WTC11 (cell line): Measurements from ENCODE around the gene ATP9B. TPM values are rescaled to one million over a fixed set of nuclear protein-coding genes. Genes with fewer than 3 reads are reported as not detected.

Experiments
- ATAC-seq: fragments of 200-7000 bp; cut with Tn5 transposase; 2 replicates; pipeline ENCODE4 v1.10.0; 2021; ENCODE audit warnings: mild to moderate bottlenecking, moderate library complexity
- CTCF ChIA-PET: fragments of 300-600 bp; sonication (Branson Sonifier 250); formaldehyde crosslinking; loops from one replicate; lab custom pipeline; 2021; ENCODE audit warnings: antibody characterized with exemption; lab: Charles Lee
- POLR2A ChIA-PET: fragments of 350-600 bp; sonication (Branson Sonifier 250); formaldehyde crosslinking; loops from one replicate; lab custom pipeline; 2021; ENCODE audit warnings: antibody characterized with exemption; lab: Charles Lee
- DNase-seq: peaks from one replicate; pipeline ENCODE4 v3.0.0; 2021; ENCODE audit warnings: low spot score
- H3K27ac Mint-ChIP-seq: 2 replicates; pipeline ENCODE4 v1.8.0; 2021; ENCODE audit warnings: mixed read lengths
- H3K27me3 Mint-ChIP-seq: 2 replicates; pipeline ENCODE4 v1.8.0; 2021; ENCODE audit warnings: low read depth, mild to moderate bottlenecking, moderate library complexity, mixed read lengths
- H3K36me3 Mint-ChIP-seq: 2 replicates; pipeline ENCODE4 v1.8.0; 2021; ENCODE audit warnings: mixed read lengths
- H3K4me1 Mint-ChIP-seq: 2 replicates; pipeline ENCODE4 v1.8.0; 2022; ENCODE audit warnings: mixed read lengths
- H3K4me3 Mint-ChIP-seq: 2 replicates; pipeline ENCODE4 v1.8.0; 2021; ENCODE audit warnings: mild to moderate bottlenecking, moderate library complexity, mixed read lengths
- H3K9me3 Mint-ChIP-seq: 2 replicates; pipeline ENCODE4 v1.8.0; 2021; ENCODE audit warnings: mixed read lengths
- CREM ChIP-seq: sonication (generic); formaldehyde crosslinking; IDR thresholded peaks from 2 replicates; pipeline ENCODE4 v1.8.1; 2022; ENCODE audit warnings: mild to moderate bottlenecking, missing genetic modification reagents, moderate library complexity
- GABPB1 ChIP-seq: sonication (generic); formaldehyde crosslinking; IDR thresholded peaks from 2 replicates; pipeline ENCODE4 v1.8.1; 2023; ENCODE audit warnings: mild to moderate bottlenecking, missing genetic modification reagents
- GRHL2 ChIP-seq: fragments of 250-450 bp; sonication (Bioruptor Pico); IDR thresholded peaks from 2 replicates; pipeline ENCODE4 v1.8.0; 2022; ENCODE audit warnings: mild to moderate bottlenecking, moderate library complexity; ENCODE audit not compliant: insufficient replicate concordance, severe bottlenecking
- HMGA2 ChIP-seq: fragments of 250-450 bp; sonication (Bioruptor Pico); IDR thresholded peaks from 2 replicates; pipeline ENCODE4 v1.4.0; 2021; ENCODE audit warnings: mild to moderate bottlenecking, moderate library complexity
- KAT7 ChIP-seq: sonication (generic); formaldehyde crosslinking; IDR thresholded peaks from 2 replicates; pipeline ENCODE4 v1.8.1; 2023; ENCODE audit warnings: missing genetic modification reagents, mild to moderate bottlenecking, borderline replicate concordance
- NFATC4 ChIP-seq: fragments of 250-450 bp; sonication (Bioruptor Pico); IDR thresholded peaks from 2 replicates; pipeline ENCODE4 v1.9.0; 2021; ENCODE audit warnings: mild to moderate bottlenecking
- PRDM15 ChIP-seq: sonication (generic); formaldehyde crosslinking; IDR thresholded peaks from 2 replicates; pipeline ENCODE4 v1.8.0; 2022; ENCODE audit warnings: missing genetic modification reagents
- TCF7 ChIP-seq: sonication (generic); formaldehyde crosslinking; IDR thresholded peaks from 2 replicates; pipeline ENCODE4 v1.8.0; 2022; ENCODE audit warnings: mild to moderate bottlenecking, low read depth, missing genetic modification reagents, moderate library complexity
- ZBTB21 ChIP-seq: sonication (generic); formaldehyde crosslinking; IDR thresholded peaks from 2 replicates; pipeline ENCODE4 v1.8.1; 2023; ENCODE audit warnings: mild to moderate bottlenecking, missing genetic modification reagents, borderline replicate concordance
- ZNF121 ChIP-seq: sonication (generic); formaldehyde crosslinking; IDR thresholded peaks from 2 replicates; pipeline ENCODE4 v1.8.0; 2023; ENCODE audit warnings: missing genetic modification reagents
- ZNF232 ChIP-seq: sonication (generic); formaldehyde crosslinking; IDR thresholded peaks from 2 replicates; pipeline ENCODE4 v1.8.0; 2022; ENCODE audit warnings: mild to moderate bottlenecking, missing genetic modification reagents
- ZNF416 ChIP-seq: fragments of 250-450 bp; sonication (Bioruptor Pico); IDR thresholded peaks from 2 replicates; pipeline ENCODE4 v1.9.0; 2021; ENCODE audit warnings: mild to moderate bottlenecking, inconsistent platforms
- ZNF532 ChIP-seq: fragments of 250-450 bp; sonication (Bioruptor Pico); IDR thresholded peaks from 2 replicates; pipeline ENCODE4 v1.9.0; 2021; ENCODE audit warnings: mild to moderate bottlenecking, borderline replicate concordance
- ZNF671 ChIP-seq: fragments of 250-450 bp; sonication (Bioruptor Pico); IDR thresholded peaks from 2 replicates; pipeline ENCODE4 v1.8.0; 2021; ENCODE audit warnings: mild to moderate bottlenecking
- ZSCAN18 ChIP-seq: fragments of 250-450 bp; sonication (Bioruptor Pico); IDR thresholded peaks from 2 replicates; pipeline ENCODE4 v2.1.2; 2022; ENCODE audit warnings: mild to moderate bottlenecking, moderate library complexity
- total RNA-seq: library from RNA; stranded (reverse); gene quantifications from 3 replicates; pipeline ENCODE4 v1.2.3, GENCODE V29; 2021
- TF ChIP-seq, protein P1 (sequence below): sonication (generic); formaldehyde crosslinking; IDR thresholded peaks from 2 replicates; pipeline ENCODE4 v1.8.1; 2023; ENCODE audit warnings: mild to moderate bottlenecking, missing genetic modification reagents
- TF ChIP-seq, protein P2 (sequence below): fragments of 250-450 bp; sonication (Bioruptor Pico); IDR thresholded peaks from 2 replicates; pipeline ENCODE4 v1.8.0; 2021; ENCODE audit warnings: mild to moderate bottlenecking
- TF ChIP-seq, protein P3 (sequence below): sonication (generic); formaldehyde crosslinking; IDR thresholded peaks from 2 replicates; pipeline ENCODE4 v1.8.1; 2022; ENCODE audit warnings: low read depth, mild to moderate bottlenecking, moderate library complexity, missing genetic modification reagents, borderline replicate concordance

ATP9B gene
- total RNA-seq, 1 experiment from 2014 or later = 19.0 TPM

- TF ChIP-seq, protein P1, sequence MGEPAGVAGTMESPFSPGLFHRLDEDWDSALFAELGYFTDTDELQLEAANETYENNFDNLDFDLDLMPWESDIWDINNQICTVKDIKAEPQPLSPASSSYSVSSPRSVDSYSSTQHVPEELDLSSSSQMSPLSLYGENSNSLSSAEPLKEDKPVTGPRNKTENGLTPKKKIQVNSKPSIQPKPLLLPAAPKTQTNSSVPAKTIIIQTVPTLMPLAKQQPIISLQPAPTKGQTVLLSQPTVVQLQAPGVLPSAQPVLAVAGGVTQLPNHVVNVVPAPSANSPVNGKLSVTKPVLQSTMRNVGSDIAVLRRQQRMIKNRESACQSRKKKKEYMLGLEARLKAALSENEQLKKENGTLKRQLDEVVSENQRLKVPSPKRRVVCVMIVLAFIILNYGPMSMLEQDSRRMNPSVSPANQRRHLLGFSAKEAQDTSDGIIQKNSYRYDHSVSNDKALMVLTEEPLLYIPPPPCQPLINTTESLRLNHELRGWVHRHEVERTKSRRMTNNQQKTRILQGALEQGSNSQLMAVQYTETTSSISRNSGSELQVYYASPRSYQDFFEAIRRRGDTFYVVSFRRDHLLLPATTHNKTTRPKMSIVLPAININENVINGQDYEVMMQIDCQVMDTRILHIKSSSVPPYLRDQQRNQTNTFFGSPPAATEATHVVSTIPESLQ (CRISPR knock-in tag) = no peak
- TF ChIP-seq KAT7 (CRISPR knock-in tag) (no peak), ZSCAN18 (no peak), NFATC4 (CRISPR knock-in tag) (no peak), TCF7 (no peak)
Measured at GRCh38 chr18:79299711-79300110, 230.5 kb downstream of the ATP9B start (continued).

DNA sequence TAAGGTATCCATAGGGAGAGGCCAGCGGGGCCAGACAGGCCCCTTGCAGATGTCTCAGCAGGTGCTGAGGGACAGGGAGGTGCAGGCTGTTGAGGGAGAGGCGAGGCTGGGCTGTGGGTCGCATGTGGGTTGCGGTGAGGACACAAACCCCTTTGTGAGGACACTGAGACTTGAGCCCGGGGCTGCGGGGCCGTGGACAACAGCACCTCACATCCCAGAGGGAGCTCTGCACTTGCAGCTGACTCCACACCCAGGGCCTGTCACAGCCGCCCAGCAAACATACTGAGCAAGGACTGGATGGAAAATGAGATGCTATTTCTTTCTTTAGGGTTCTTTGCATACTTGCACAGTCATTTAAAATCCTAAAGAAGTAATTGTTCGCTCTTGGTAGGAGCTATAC lies 231.2 kb downstream of the ATP9B start:
- POLR2A ChIA-PET = no interaction called here
- ATAC-seq = no peak
- no peak for DNase-seq
- H3K27me3 Mint-ChIP-seq = no peaks in the 10 kb centered on the region
- no peaks in the 10 kb centered on the region for H3K36me3 Mint-ChIP-seq
- H3K9me3 Mint-ChIP-seq = no peaks in the 10 kb centered on the region
- no peak overlapping the region for H3K27ac Mint-ChIP-seq
- TF ChIP-seq, protein P2, sequence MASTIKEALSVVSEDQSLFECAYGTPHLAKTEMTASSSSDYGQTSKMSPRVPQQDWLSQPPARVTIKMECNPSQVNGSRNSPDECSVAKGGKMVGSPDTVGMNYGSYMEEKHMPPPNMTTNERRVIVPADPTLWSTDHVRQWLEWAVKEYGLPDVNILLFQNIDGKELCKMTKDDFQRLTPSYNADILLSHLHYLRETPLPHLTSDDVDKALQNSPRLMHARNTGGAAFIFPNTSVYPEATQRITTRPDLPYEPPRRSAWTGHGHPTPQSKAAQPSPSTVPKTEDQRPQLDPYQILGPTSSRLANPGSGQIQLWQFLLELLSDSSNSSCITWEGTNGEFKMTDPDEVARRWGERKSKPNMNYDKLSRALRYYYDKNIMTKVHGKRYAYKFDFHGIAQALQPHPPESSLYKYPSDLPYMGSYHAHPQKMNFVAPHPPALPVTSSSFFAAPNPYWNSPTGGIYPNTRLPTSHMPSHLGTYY (CRISPR knock-in tag) = no peak
- TF ChIP-seq GRHL2 (no peak), ZBTB21 (CRISPR knock-in tag) (no peak), PRDM15 (CRISPR knock-in tag) (no peak), ZNF121 (CRISPR knock-in tag) (no peak), ZNF532 (CRISPR knock-in tag) (no peak), TCF7 (no peak), HMGA2 (CRISPR knock-in tag) (no peak), CREM (CRISPR knock-in tag) (no peak), GABPB1 (CRISPR knock-in tag) (no peak), ZNF671 (no peak), ZNF232 (CRISPR knock-in tag) (no peak), ZNF416 (CRISPR knock-in tag) (no peak)
- TF ChIP-seq, protein P3, sequence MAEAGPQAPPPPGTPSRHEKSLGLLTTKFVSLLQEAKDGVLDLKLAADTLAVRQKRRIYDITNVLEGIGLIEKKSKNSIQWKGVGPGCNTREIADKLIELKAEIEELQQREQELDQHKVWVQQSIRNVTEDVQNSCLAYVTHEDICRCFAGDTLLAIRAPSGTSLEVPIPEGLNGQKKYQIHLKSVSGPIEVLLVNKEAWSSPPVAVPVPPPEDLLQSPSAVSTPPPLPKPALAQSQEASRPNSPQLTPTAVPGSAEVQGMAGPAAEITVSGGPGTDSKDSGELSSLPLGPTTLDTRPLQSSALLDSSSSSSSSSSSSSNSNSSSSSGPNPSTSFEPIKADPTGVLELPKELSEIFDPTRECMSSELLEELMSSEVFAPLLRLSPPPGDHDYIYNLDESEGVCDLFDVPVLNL (CRISPR knock-in tag) = no peak
- TF ChIP-seq, all 79 proteins: peak for 0
- CTCF ChIA-PET = no interaction called here
- peaks cover 7% of the 10 kb centered on the region for H3K4me1 Mint-ChIP-seq
- no peak overlapping the region for H3K4me3 Mint-ChIP-seq
